NT2/D1 (cell line): ENCODE results near the gene HOXA3.

Source experiments
- SUZ12 ChIP-seq: IDR thresholded peaks from 2 replicates; pipeline ENCODE4 v1.6.1; 2011; ENCODE audit not compliant: insufficient read length, insufficient read depth; ENCODE audit errors: extremely low read depth
- YY1 ChIP-seq: IDR thresholded peaks from 2 replicates; pipeline ENCODE4 v1.6.1; 2011; ENCODE audit not compliant: insufficient read length, insufficient read depth
- ZNF274 ChIP-seq: IDR thresholded peaks from 2 replicates; pipeline ENCODE4 v1.6.1; 2011; ENCODE audit warnings: mild to moderate bottlenecking, low read depth, low read length

DNA sequence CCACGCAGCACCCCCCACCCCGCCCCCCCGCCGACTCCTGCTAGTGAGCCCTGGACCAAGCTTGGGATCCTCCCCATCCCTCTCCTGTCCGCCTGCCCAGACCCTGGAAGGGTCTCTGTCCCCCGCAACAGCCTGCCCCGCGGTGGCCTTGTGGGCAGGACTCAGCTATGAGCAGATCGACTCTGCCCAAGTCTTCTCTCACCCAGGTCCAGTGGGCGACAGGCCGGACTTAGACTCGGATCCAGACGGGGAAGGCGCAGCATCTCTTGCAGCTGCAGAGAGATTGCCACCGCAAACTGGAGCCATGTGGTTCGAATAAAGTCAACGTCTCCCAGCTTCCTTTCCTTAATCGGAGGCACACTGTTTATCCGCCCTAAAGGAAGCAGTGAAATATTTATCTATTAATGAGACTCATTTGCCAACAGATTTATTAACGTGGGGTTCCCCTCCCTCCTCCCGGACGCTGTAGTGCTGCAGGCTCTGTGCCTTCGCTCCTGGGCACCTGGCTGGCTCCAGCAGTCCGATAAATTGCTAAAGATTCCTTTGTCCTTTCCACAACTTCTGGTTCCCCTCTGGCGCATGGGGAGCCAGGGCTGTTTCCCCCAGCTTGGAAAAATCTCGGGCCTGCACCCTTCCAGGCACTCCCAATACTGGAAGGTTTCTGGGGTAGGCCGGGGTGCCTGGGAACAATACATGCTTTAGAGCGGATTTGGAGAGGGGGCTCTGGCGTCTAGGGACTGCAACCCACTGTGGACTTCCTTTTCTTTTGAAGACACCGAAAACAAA lies 4.7 kb upstream of the HOXA3 start:
- no peak for TF ChIP-seq SUZ12
- no peak for TF ChIP-seq YY1
- TF ChIP-seq ZNF274: no peak
